ENCODE results near the gene SLC39A10.

- TF ChIP-seq RAD21 (CRISPR knock-in tag; conservative IDR thresholded peaks at IDR 0.05 in 1 of 2, IDR thresholded peaks at IDR 0.05 in 1 of 2) (no peak), HNRNPLL (IDR thresholded peaks at IDR 0.05; ENCODE audit: low read depth, low read length, poor library complexity, severe bottlenecking) (no peak), BHLHE40 (IDR thresholded peaks at IDR 0.05; ENCODE audit: low read length) (no peak), SIN3A (IDR thresholded peaks at IDR 0.05; ENCODE audit: borderline replicate concordance in 2 of 2, control insufficient read depth in 1 of 2, low read depth in 2 of 2, low read length in 2 of 2) (no peak)
Observed at GRCh38 chr2:195734931-195735330, 77.9 kb downstream of the SLC39A10 start.

Measured in K562 (cell line).